GM12891 (cell line): Measurements from ENCODE around the gene CLDN10.
"Not testable (repeated sequence)": the region's sequence is repeated elsewhere in the genome, so short reads cannot be mapped to it uniquely, and the experiment has no call there.

Experiments
- DNase-seq: peaks from one replicate; pipeline ENCODE4 v3.0.0; 2011; ENCODE audit warnings: low spot score; ENCODE audit not compliant: insufficient read length
- FAIRE-seq: peaks from 2 replicates; lab custom pipeline; 2011; peaks lifted over from hg19 to GRCh38; lab: Jason Lieb, UNC
- PAX5 ChIP-seq: IDR thresholded peaks from 2 replicates; pipeline ENCODE4 v1.6.1; 2011; ENCODE audit warnings: low read length, moderate library complexity, mild to moderate bottlenecking; ENCODE audit not compliant: insufficient read depth, severe bottlenecking
- POLR2A ChIP-seq: IDR thresholded peaks from 2 replicates; pipeline ENCODE4 v1.6.1; 2011; ENCODE audit warnings: low read depth, low read length, control low read depth
- POLR2AphosphoS5 ChIP-seq: IDR thresholded peaks from 2 replicates; pipeline ENCODE4 v1.6.1; 2011; ENCODE audit warnings: low read depth, low read length, control low read depth
- POU2F2 ChIP-seq: IDR thresholded peaks from 2 replicates; pipeline ENCODE4 v1.6.1; 2011; ENCODE audit warnings: low read depth, mild to moderate bottlenecking, control low read depth, low read length, moderate library complexity
- SPI1 ChIP-seq: IDR thresholded peaks from 2 replicates; pipeline ENCODE4 v1.6.1; 2011; ENCODE audit warnings: low read depth, low read length, control low read depth
- TAF1 ChIP-seq: IDR thresholded peaks from 2 replicates; pipeline ENCODE4 v1.6.1; 2011; ENCODE audit warnings: low read depth, low read length, control low read depth

CLDN10 gene

DNA sequence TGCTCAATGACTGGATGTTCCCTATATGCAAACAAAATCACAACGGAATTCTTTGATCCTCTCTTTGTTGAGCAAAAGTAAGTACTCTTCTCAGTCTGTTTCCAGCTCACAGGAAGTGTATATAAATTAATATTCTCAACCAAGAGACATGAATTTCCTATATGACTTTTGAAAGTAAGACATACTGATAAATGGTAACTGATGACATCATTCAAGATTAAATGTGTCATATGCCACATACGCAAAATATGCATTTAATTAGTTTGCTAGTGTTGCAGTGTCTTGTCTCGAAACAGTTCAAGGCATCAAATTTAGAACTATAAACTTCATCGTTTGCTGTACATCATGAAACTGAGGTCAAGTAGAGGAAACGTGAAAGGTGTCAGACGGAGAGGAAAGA is 7.9 kb downstream of the CLDN10 start:
- DNase-seq = no peak
- FAIRE-seq = no peak
- no peak for TF ChIP-seq SPI1
- no peak for TF ChIP-seq TAF1
- no peak for TF ChIP-seq POLR2AphosphoS5
- TF ChIP-seq POU2F2 = no peak
- TF ChIP-seq POLR2A = no peak
- no peak for TF ChIP-seq PAX5

DNA sequence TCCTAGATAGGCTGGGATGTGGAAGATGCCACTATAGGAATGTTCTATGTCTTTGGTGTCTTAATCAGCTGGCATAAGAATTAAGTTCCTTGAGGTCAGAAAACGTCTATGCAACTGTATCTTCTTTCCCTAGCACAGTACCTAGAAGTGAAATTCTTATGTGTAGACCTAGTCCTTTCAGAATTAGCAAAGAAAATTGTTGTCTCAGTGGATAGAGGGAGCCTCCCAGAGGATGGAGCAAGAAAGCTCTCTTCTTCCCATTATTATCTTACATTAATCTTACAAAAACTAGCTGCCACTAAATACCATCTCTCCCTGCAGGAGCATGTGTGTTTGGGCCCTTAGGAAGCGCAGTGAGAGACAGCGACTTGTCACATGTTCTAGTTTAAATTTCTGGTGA is 11.6 kb downstream of the CLDN10 start:
- no peak for TF ChIP-seq POLR2AphosphoS5
- no peak for TF ChIP-seq POLR2A
- DNase-seq (no peak), FAIRE-seq (no peak)

- no peak for FAIRE-seq
- no peak for DNase-seq
- TF ChIP-seq TAF1 = no peak
- TF ChIP-seq PAX5 = no peak
- TF ChIP-seq SPI1 = no peak
- TF ChIP-seq POLR2AphosphoS5 = no peak
- TF ChIP-seq POLR2A = no peak
- no peak for TF ChIP-seq POU2F2
Observed at GRCh38 chr13:95564733-95565291, 12.3 kb downstream of the CLDN10 start.

GRCh38 chr13:95565758-95566157 is 13.2 kb downstream of the CLDN10 start:
- not testable (repeated sequence) for FAIRE-seq, DNase-seq

DNA sequence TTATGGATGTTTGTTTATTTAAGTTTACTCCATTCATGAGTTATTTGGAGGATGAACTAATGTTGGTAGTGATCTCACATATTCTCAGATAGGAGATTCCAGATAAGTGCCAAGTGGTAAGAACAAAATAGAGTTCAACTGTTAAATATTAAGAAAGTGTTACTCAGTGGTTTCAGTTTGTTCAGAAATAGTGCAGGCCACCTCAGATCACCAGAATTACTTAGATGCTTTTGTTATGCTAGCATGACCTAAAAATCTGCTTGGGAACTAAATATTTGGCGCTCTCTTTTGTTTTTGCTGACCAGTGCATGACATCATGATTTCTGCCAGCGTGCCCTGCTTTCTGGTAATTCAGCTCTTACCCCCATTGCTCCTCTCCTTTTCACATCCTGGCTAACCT is 15.6 kb downstream of the CLDN10 start:
- no peak for DNase-seq
- no peak for TF ChIP-seq POLR2A
- FAIRE-seq = no peak

- FAIRE-seq (no peak), DNase-seq (no peak)
- TF ChIP-seq TAF1 (no peak), POU2F2 (no peak), POLR2AphosphoS5 (no peak), POLR2A (no peak), SPI1 (no peak)
Observed at GRCh38 chr13:95570016-95570415, 17.5 kb downstream of the CLDN10 start.

GRCh38 chr13:95571941-95572340 is 19.4 kb downstream of the CLDN10 start:
- TF ChIP-seq SPI1 = no peak
- TF ChIP-seq PAX5 = no peak
- no peak for TF ChIP-seq POLR2AphosphoS5
- no peak for TF ChIP-seq POLR2A
- no peak for TF ChIP-seq TAF1
- no peak for TF ChIP-seq POU2F2
- FAIRE-seq (no peak), DNase-seq (no peak)

DNA sequence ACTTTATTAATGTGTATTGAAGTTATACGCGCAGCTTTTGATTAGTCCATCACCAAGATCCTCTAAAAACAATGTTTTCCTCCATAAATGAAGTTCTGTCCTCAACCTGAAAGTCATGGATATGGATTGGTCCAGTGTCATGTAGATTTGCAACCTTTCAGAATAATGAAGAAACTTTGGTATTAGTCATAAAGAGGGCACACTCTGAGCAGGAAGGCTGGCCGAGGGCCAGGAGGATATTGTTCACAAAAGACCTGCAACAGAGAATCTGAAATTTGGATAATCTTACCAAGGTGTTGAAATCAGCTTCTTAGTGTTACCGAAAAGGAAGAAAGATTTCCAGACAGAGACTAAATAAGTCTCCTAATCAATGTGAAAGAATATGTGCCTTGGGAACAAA is 20.7 kb downstream of the CLDN10 start:
- FAIRE-seq (no peak), DNase-seq (no peak)
- no peak for TF ChIP-seq POLR2AphosphoS5
- no peak for TF ChIP-seq SPI1
- TF ChIP-seq PAX5 = no peak

- peak; percentile 28 for FAIRE-seq
- no peak for DNase-seq
Observed at GRCh38 chr13:95579303-95579702, 26.8 kb downstream of the CLDN10 start.

GRCh38 chr13:95585867-95586266 is 33.3 kb downstream of the CLDN10 start:
- TF ChIP-seq PAX5 (no peak), POU2F2 (no peak), SPI1 (no peak), POLR2AphosphoS5 (no peak), POLR2A (no peak), TAF1 (no peak)
- DNase-seq (no peak), FAIRE-seq (no peak)

More at GRCh38 chr13:95579303-95579702, 26.8 kb downstream of the CLDN10 start:
- TF ChIP-seq POLR2AphosphoS5 = no peak
- peak; percentile 51 for TF ChIP-seq PAX5

- TF ChIP-seq POLR2A (no peak), TAF1 (no peak), POU2F2 (no peak), PAX5 (no peak), POLR2AphosphoS5 (no peak), SPI1 (no peak)
- DNase-seq = no peak
- no peak for FAIRE-seq
Observed at GRCh38 chr13:95588134-95588533, 35.6 kb downstream of the CLDN10 start.

DNA sequence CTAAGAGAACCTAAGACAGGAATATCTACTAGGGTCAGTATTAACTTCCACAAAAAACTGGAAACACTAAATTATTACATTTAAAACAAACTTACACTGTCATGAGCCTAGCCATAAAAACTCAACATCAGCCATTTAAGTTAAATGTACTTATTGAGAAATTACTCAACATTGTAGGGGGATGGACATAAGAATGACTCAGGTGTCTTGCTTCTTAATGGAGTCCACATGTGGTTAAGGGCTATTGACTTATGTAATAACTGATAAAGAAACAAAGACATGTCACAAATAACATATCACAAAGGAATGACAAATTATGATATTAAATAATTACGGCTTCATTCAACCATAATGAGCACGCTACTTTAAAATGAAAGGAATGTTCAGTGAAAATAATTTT is 36.2 kb downstream of the CLDN10 start:
- no peak for FAIRE-seq
- no peak for DNase-seq
- TF ChIP-seq PAX5 (no peak), TAF1 (no peak), POLR2A (no peak), SPI1 (no peak), POLR2AphosphoS5 (no peak), POU2F2 (no peak)
